ENCODE measurements around the gene DLG5. TPM values are rescaled to one million over a fixed set of nuclear protein-coding genes. Genes with fewer than 3 reads are reported as not detected.

DLG5 gene
- total and polyA plus RNA-seq, 9 of the 15 experiments (the other 6 are each of a cell fraction or from before 2014, with no cell fraction given): 1.4 to 26.8 (median 11.2) TPM

DNA sequence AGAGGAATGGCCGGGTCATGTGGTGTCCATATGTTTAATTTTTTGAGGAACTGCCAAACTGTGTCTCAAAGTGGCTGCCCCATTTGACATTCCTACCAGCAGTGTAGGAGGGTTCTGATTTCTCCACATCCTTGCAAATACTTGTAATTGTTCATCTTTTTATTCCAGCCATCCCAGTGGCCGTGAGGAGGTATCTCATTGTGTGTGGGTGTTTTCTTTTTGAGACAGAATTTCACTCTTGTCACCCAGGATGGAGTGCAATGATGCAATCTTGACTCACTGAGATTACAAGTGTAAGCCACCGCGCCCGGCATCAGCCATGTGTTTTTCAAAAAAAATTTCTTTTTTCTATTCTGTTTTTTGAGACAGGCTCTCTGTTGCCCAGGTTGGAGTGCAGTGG, 38.7 kb upstream of the DLG5 start (continued):
- TF ChIP-seq, protein P1, sequence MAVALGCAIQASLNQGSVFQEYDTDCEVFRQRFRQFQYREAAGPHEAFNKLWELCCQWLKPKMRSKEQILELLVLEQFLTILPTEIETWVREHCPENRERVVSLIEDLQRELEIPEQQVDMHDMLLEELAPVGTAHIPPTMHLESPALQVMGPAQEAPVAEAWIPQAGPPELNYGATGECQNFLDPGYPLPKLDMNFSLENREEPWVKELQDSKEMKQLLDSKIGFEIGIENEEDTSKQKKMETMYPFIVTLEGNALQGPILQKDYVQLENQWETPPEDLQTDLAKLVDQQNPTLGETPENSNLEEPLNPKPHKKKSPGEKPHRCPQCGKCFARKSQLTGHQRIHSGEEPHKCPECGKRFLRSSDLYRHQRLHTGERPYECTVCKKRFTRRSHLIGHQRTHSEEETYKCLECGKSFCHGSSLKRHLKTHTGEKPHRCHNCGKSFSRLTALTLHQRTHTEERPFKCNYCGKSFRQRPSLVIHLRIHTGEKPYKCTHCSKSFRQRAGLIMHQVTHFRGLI (CRISPR knock-in tag; IDR thresholded peaks at IDR 0.05): no peak
- TF ChIP-seq SMARCC2 (IDR thresholded peaks at IDR 0.05; ENCODE audit: low read depth) (no peak), BMI1 (IDR thresholded peaks at IDR 0.05; ENCODE audit: low read length) (no peak), RERE (CRISPR knock-in tag; IDR thresholded peaks at IDR 0.05; ENCODE audit: borderline replicate concordance) (no peak), ZNF124 (CRISPR knock-in tag; IDR thresholded peaks at IDR 0.05) (no peak), SMARCA4 (IDR thresholded peaks at IDR 0.05) (peak; percentile 47; the same call in 1 of the 2 replicates), GTF2E2 (tag; IDR thresholded peaks at IDR 0.05) (no peak), THAP12 (CRISPR knock-in tag; IDR thresholded peaks at IDR 0.05) (no peak), NRF1 (conservative IDR thresholded peaks at IDR 0.05 in 1 of 2, IDR thresholded peaks at IDR 0.05 in 1 of 2) (no peak), PREB (CRISPR knock-in tag; IDR thresholded peaks at IDR 0.05) (no peak), BCOR (IDR thresholded peaks at IDR 0.05) (no peak)
- TF ChIP-seq, protein P2, sequence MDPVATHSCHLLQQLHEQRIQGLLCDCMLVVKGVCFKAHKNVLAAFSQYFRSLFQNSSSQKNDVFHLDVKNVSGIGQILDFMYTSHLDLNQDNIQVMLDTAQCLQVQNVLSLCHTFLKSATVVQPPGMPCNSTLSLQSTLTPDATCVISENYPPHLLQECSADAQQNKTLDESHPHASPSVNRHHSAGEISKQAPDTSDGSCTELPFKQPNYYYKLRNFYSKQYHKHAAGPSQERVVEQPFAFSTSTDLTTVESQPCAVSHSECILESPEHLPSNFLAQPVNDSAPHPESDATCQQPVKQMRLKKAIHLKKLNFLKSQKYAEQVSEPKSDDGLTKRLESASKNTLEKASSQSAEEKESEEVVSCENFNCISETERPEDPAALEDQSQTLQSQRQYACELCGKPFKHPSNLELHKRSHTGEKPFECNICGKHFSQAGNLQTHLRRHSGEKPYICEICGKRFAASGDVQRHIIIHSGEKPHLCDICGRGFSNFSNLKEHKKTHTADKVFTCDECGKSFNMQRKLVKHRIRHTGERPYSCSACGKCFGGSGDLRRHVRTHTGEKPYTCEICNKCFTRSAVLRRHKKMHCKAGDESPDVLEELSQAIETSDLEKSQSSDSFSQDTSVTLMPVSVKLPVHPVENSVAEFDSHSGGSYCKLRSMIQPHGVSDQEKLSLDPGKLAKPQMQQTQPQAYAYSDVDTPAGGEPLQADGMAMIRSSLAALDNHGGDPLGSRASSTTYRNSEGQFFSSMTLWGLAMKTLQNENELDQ (CRISPR knock-in tag; IDR thresholded peaks at IDR 0.05; ENCODE audit: borderline replicate concordance): no peak
- TF ChIP-seq, protein P3, sequence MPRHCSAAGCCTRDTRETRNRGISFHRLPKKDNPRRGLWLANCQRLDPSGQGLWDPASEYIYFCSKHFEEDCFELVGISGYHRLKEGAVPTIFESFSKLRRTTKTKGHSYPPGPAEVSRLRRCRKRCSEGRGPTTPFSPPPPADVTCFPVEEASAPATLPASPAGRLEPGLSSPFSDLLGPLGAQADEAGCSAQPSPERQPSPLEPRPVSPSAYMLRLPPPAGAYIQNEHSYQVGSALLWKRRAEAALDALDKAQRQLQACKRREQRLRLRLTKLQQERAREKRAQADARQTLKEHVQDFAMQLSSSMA (CRISPR knock-in tag; IDR thresholded peaks at IDR 0.05): no peak
